Natural killer cell (primary cell): Measurements from ENCODE around the gene PCSK9. TPM values are rescaled to one million over a fixed set of nuclear protein-coding genes. Genes with fewer than 3 reads are reported as not detected.

Experiments used
- ATAC-seq, 3 donors: fragments of 150-1000 bp in 2 of 3; fragments of 200-7000 bp in 1 of 3; cut with Tn5 transposase; 1 replicate in 1 of 3; 2 replicates in 2 of 3; pipeline ENCODE4 v1.10.0; 2021; ENCODE audit warnings: mild to moderate bottlenecking in 2 of 3, moderate library complexity in 2 of 3
- DNase-seq, 2 donors: peaks; one replicate each; pipeline versions ENCODE4 v3.0.0 to v3.0.0-alpha.2; 2013 to 2021; ENCODE audit warnings: mixed read lengths in 1 of 2
- H3K27ac ChIP-seq: one replicate; pipeline ENCODE4 v1.5.1; 2013; ENCODE audit warnings: mild to moderate bottlenecking, low read length
- H3K27me3 ChIP-seq: one replicate; pipeline ENCODE4 v1.6.1; 2013; ENCODE audit warnings: low read length; ENCODE audit not compliant: control insufficient read depth, insufficient read depth
- H3K36me3 ChIP-seq: one replicate; pipeline ENCODE4 v1.6.1; 2013; ENCODE audit warnings: low read length; ENCODE audit not compliant: control insufficient read depth, insufficient read depth
- H3K4me1 ChIP-seq: one replicate; pipeline ENCODE4 v1.6.1; 2013; ENCODE audit warnings: low read length; ENCODE audit not compliant: control insufficient read depth, insufficient read depth
- H3K4me3 ChIP-seq: one replicate; pipeline ENCODE4 v1.5.1; 2013; ENCODE audit warnings: low read length
- H3K9me3 ChIP-seq: one replicate; pipeline ENCODE4 v1.6.1; 2013; ENCODE audit warnings: low read length; ENCODE audit not compliant: control insufficient read depth, insufficient read depth
- H3K27ac Mint-ChIP-seq, 2 donors: one replicate each; pipeline ENCODE4 v1.8.0; 2022; ENCODE audit warnings: mild to moderate bottlenecking in 2 of 2, mixed read lengths in 2 of 2, moderate library complexity in 1 of 2
- H3K27me3 Mint-ChIP-seq, 2 donors: one replicate each; pipeline ENCODE4 v1.8.0; 2022; ENCODE audit warnings: low read depth in 2 of 2, mixed read lengths in 2 of 2
- H3K36me3 Mint-ChIP-seq: one replicate; pipeline ENCODE4 v1.8.0; 2022; ENCODE audit warnings: mixed read lengths
- H3K4me1 Mint-ChIP-seq, 2 donors: one replicate each; pipeline ENCODE4 v1.8.0; 2022; ENCODE audit warnings: mixed read lengths in 2 of 2
- H3K4me3 Mint-ChIP-seq: one replicate; pipeline ENCODE4 v1.8.0; 2022; ENCODE audit warnings: mild to moderate bottlenecking, moderate library complexity, mixed read lengths
- H3K9me3 Mint-ChIP-seq, 2 donors: one replicate each; pipeline ENCODE4 v1.8.0; 2022; ENCODE audit warnings: mixed read lengths in 2 of 2
- CTCF ChIP-seq: fragments of 200-600 bp; IDR thresholded peaks from one replicate; pipeline ENCODE4 v1.8.0; 2022; ENCODE audit warnings: antibody characterized with exemption
- WGBS: methylation state at CpG from one replicate; pipeline ENCODE4 v1.1.7; 2013; ENCODE audit warnings: missing lambda C conversion rate; ENCODE audit not compliant: insufficient coverage; 5-methylcytosine and 5-hydroxymethylcytosine counted together
- intact Hi-C: fragments of 100-400 bp; cut with micrococcal nuclease; formaldehyde crosslinking; loops from one replicate; pipeline ENCODE4 v1.14.2; 2022
- total RNA-seq, 4 donors: library from RNA; stranded (reverse); fragments of 120-200 nt in 1 of 4; gene quantifications; one replicate each; pipeline versions ENCODE4 v1.2.3 to v1.2.4, GENCODE V29; 2013 to 2022

Gene PCSK9
- total RNA-seq, 3 donors from 2014 or later (not counting 1 experiment from before 2014, with no cell fraction given): not detected

GRCh38 chr1:55002686-55003085 lies 36.7 kb upstream of the PCSK9 start:
- H3K9me3 Mint-ChIP-seq: no peaks in the 10 kb centered on the region
- H3K4me3 Mint-ChIP-seq: no peak overlapping the region
- ATAC-seq: no peak
- H3K36me3 ChIP-seq: no peaks in the 10 kb centered on the region
- WGBS: 90% methylated on average over 2 of the region's 2 CpGs
- no peaks in the 10 kb centered on the region for H3K4me1 ChIP-seq
- H3K4me3 ChIP-seq: no peak overlapping the region
- intact Hi-C loops: no loop called here
- H3K27ac ChIP-seq: no peak overlapping the region
- DNase-seq: no peak
- H3K27me3 ChIP-seq: peaks cover 6% of the 10 kb centered on the region
- no peak overlapping the region for H3K27ac Mint-ChIP-seq
- H3K27me3 Mint-ChIP-seq: peaks cover 0 to under 1% of the 10 kb centered on the region in 2 donors
- H3K36me3 Mint-ChIP-seq: no peaks in the 10 kb centered on the region
- no peak for TF ChIP-seq CTCF
- H3K9me3 ChIP-seq: no peaks in the 10 kb centered on the region
- H3K4me1 Mint-ChIP-seq: no peaks in the 10 kb centered on the region

- no peak overlapping the region for H3K27ac Mint-ChIP-seq
- Histone ChIP-seq H3K36me3 (no peaks in the 10 kb centered on the region), H3K27me3 (no peaks in the 10 kb centered on the region), H3K4me3 (no peak overlapping the region), H3K4me1 (no peaks in the 10 kb centered on the region), H3K9me3 (no peaks in the 10 kb centered on the region), H3K27ac (no peak overlapping the region)
- intact Hi-C loops: no loop called here
- DNase-seq: no peak
- no peaks in the 10 kb centered on the region for H3K36me3 Mint-ChIP-seq
- no peaks in the 10 kb centered on the region for H3K9me3 Mint-ChIP-seq
- no peaks in the 10 kb centered on the region for H3K4me1 Mint-ChIP-seq
- WGBS: 90% methylated on average over 8 of the region's 10 CpGs
- H3K4me3 Mint-ChIP-seq: no peak overlapping the region
- peaks cover 0 to 3% of the 10 kb centered on the region in 2 donors for H3K27me3 Mint-ChIP-seq
- no peak for ATAC-seq
- TF ChIP-seq CTCF: no peak
Observed at GRCh38 chr1:55005351-55006140, 33.8 kb upstream of the PCSK9 start.

GRCh38 chr1:55006931-55007330 lies 32.4 kb upstream of the PCSK9 start:
- ATAC-seq (no peak), DNase-seq (no peak)
- no peak for TF ChIP-seq CTCF
- Mint-ChIP-seq H3K4me1 (no peaks in the 10 kb centered on the region), H3K27ac (no peak overlapping the region), H3K36me3 (no peaks in the 10 kb centered on the region), H3K9me3 (no peaks in the 10 kb centered on the region), H3K27me3 (peaks cover 0 to 5% of the 10 kb centered on the region in 2 donors), H3K4me3 (no peak overlapping the region)
- WGBS: 89% methylated on average over 12 of the region's 12 CpGs
- H3K27me3 ChIP-seq: no peaks in the 10 kb centered on the region
- intact Hi-C loops: no loop called here
- no peak overlapping the region for H3K4me3 ChIP-seq
- H3K36me3 ChIP-seq: no peaks in the 10 kb centered on the region
- no peaks in the 10 kb centered on the region for H3K4me1 ChIP-seq
- no peak overlapping the region for H3K27ac ChIP-seq
- H3K9me3 ChIP-seq: no peaks in the 10 kb centered on the region

- Histone ChIP-seq H3K4me3 (no peak overlapping the region), H3K36me3 (no peaks in the 10 kb centered on the region), H3K9me3 (no peaks in the 10 kb centered on the region), H3K4me1 (no peaks in the 10 kb centered on the region), H3K27ac (no peak overlapping the region), H3K27me3 (no peaks in the 10 kb centered on the region)
- 89% methylated on average over 3 of the region's 3 CpGs for WGBS
- H3K4me3 Mint-ChIP-seq: no peak overlapping the region
- no peaks in the 10 kb centered on the region for H3K9me3 Mint-ChIP-seq
- TF ChIP-seq CTCF: no peak
- H3K4me1 Mint-ChIP-seq: no peaks in the 10 kb centered on the region
- intact Hi-C loops: no loop called here
- ATAC-seq: no peak
- no peaks in the 10 kb centered on the region for H3K36me3 Mint-ChIP-seq
- no peak overlapping the region for H3K27ac Mint-ChIP-seq
- peaks cover 5% of the 10 kb centered on the region in 2 donors for H3K27me3 Mint-ChIP-seq
- no peak for DNase-seq
Observed at GRCh38 chr1:55007625-55008024, 31.7 kb upstream of the PCSK9 start.
